DMS53 treated with DMSO at 0.1 percent for 48 hours (cell line): Measurements from ENCODE around the gene PTGES3.
A peak's percentile ranks its signal among the peaks of the same experiment; 100 is the strongest.

Source experiments
- DNase-seq: peaks from one replicate; lab custom pipeline; 2025; ENCODE audit not compliant: unreplicated experiment; lab: John Stamatoyannopoulos, UW

The PTGES3 gene

GRCh38 chr12:56629459-56630179 is 58.5 kb downstream of the PTGES3 start:
- no peak for DNase-seq

- peak; percentile 28 for DNase-seq
Measured at GRCh38 chr12:56628671-56629458, 59.2 kb downstream of the PTGES3 start.

DNA sequence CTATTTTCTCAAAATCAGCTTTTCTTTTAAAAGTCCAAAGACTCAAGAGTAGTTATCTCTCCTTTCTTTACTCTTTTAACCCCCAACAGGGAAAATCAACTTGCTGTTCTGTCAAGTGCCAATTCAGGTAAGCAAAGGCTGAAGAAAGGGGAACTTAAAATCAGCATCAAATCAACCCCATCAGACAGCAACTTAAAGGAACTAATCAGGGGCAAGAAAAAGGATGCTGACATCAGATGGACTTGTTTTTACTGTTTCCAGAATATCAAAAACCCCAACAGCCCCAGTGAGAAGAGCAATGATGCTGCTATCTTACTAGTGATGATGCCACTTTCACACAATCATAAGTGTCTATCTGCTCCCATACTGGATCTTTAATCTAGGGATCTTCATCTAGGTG is 61.4 kb downstream of the PTGES3 start:
- no peak for DNase-seq

- DNase-seq = no peak
Measured at GRCh38 chr12:56622535-56622934, 65.5 kb downstream of the PTGES3 start.

GRCh38 chr12:56616925-56617324 is 71.2 kb downstream of the PTGES3 start:
- no peak for DNase-seq

DNA sequence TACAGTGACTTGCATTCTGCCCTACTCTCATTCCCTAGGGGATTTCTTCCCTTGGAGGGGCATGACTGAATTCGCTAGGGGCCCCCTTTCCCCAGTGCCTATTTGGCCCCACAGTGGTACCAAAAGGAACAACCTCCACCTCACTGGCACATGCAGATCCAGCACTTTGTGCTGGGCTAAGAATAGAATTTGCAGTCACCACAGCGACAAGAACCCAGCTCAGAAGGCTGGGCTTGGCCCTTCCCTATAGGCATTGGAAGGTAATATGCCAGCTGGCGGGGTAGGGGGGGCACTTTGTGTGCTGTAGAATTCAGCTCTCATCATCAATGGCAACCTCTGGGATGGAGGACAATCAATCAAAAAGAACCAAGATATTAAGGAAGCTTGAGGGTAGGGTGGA is 71.8 kb downstream of the PTGES3 start:
- DNase-seq = no peak

GRCh38 chr12:56614627-56615026 is 73.5 kb downstream of the PTGES3 start:
- DNase-seq = no peak
